GM23338 (cell line): ENCODE measurements around the gene KYNU. TPM values are rescaled to one million over a fixed set of nuclear protein-coding genes. Genes with fewer than 3 reads are reported as not detected.

Experiments used
- ATAC-seq: fragments of 200-7000 bp; cut with Tn5 transposase; 3 replicates; pipeline ENCODE4 v1.9.1; 2020
- DNase-seq: peaks from one replicate; pipeline ENCODE4 v3.0.0-alpha.2; 2015; ENCODE audit warnings: low spot score
- H2AFZ ChIP-seq: fragments of 200-600 bp; sonication (generic); 2 replicates; pipeline ENCODE4 v1.8.0; 2016; ENCODE audit warnings: antibody characterized with exemption, mild to moderate bottlenecking, moderate library complexity
- H3F3A ChIP-seq: fragments of 200-600 bp; sonication (generic); replicated peaks from 2 replicates; pipeline ENCODE4 v1.8.0; 2017; ENCODE audit warnings: antibody characterized with exemption, mixed run types, low read depth
- H3K27ac ChIP-seq: fragments of 200-600 bp; sonication (generic); 2 replicates; pipeline ENCODE4 v1.6.1; 2016; ENCODE audit warnings: low read depth
- H3K27me3 ChIP-seq: fragments of 200-600 bp; sonication (generic); 2 replicates; pipeline ENCODE4 v1.8.0; 2016; ENCODE audit warnings: mild to moderate bottlenecking, mixed run types, moderate library complexity; ENCODE audit not compliant: insufficient read depth
- H3K36me3 ChIP-seq: fragments of 200-600 bp; sonication (generic); 2 replicates; pipeline ENCODE4 v1.8.0; 2016; ENCODE audit warnings: mild to moderate bottlenecking; ENCODE audit not compliant: insufficient read depth
- H3K4me1 ChIP-seq: fragments of 200-600 bp; sonication (generic); 2 replicates; pipeline ENCODE4 v1.8.0; 2016; ENCODE audit warnings: mild to moderate bottlenecking, moderate library complexity; ENCODE audit not compliant: insufficient read depth
- H3K4me2 ChIP-seq: fragments of 200-600 bp; sonication (generic); 2 replicates; pipeline ENCODE4 v1.7.1; 2017; ENCODE audit warnings: mixed run types
- H3K4me3 ChIP-seq: fragments of 200-600 bp; sonication (generic); 2 replicates; pipeline ENCODE4 v1.6.1; 2016; ENCODE audit warnings: mixed run types
- H3K79me2 ChIP-seq: fragments of 200-600 bp; sonication (generic); replicated peaks from 2 replicates; pipeline ENCODE4 v1.8.0; 2017; ENCODE audit warnings: mild to moderate bottlenecking; ENCODE audit not compliant: insufficient read depth
- H3K9me2 ChIP-seq: fragments of 200-600 bp; sonication (generic); 2 replicates; pipeline ENCODE4 v1.8.0; 2017; ENCODE audit not compliant: insufficient read depth
- H4K20me1 ChIP-seq: fragments of 200-600 bp; sonication (generic); replicated peaks from 2 replicates; pipeline ENCODE4 v1.8.0; 2017; ENCODE audit warnings: mild to moderate bottlenecking; ENCODE audit not compliant: insufficient read depth
- H3K27ac Mint-ChIP-seq: 2 replicates; pipeline ENCODE4 v1.8.0; 2020; ENCODE audit warnings: inconsistent platforms, mild to moderate bottlenecking, moderate library complexity, mixed read lengths
- H3K27me3 Mint-ChIP-seq: 3 replicates; pipeline ENCODE4 v1.8.0; 2022; ENCODE audit warnings: low read depth, mild to moderate bottlenecking, moderate library complexity, mixed read lengths, inconsistent platforms; ENCODE audit not compliant: insufficient read depth, poor library complexity
- H3K36me3 Mint-ChIP-seq: 3 replicates; pipeline ENCODE4 v1.8.0; 2021; ENCODE audit warnings: low read depth, mild to moderate bottlenecking, inconsistent platforms, moderate library complexity, mixed read lengths
- H3K4me1 Mint-ChIP-seq: 3 replicates; pipeline ENCODE4 v1.8.0; 2020; ENCODE audit warnings: mild to moderate bottlenecking, inconsistent platforms, mixed read lengths
- H3K4me3 Mint-ChIP-seq: 3 replicates; pipeline ENCODE4 v1.8.0; 2021; ENCODE audit warnings: moderate library complexity, mild to moderate bottlenecking, inconsistent platforms, mixed read lengths
- H3K9me3 Mint-ChIP-seq: 3 replicates; pipeline ENCODE4 v1.8.0; 2020; ENCODE audit warnings: moderate library complexity, mild to moderate bottlenecking, inconsistent platforms, mixed read lengths
- CREB1 ChIP-seq: fragments of 250-450 bp; sonication (Bioruptor Pico); IDR thresholded peaks from 2 replicates; pipeline ENCODE4 v1.5.0; 2020; ENCODE audit warnings: low read depth, mild to moderate bottlenecking, moderate library complexity
- CTCF ChIP-seq, 2 experiments: fragments of 200-600 bp in 1 of 2; sonication (generic) in 1 of 2; conservative IDR thresholded peaks; 2 replicates each; pipeline versions ENCODE4 v1.5.1 to v1.6.1; 2016 to 2017; ENCODE audit warnings: antibody characterized with exemption in 2 of 2, low read depth in 2 of 2, mild to moderate bottlenecking in 2 of 2, moderate library complexity in 1 of 2
- ETS1 ChIP-seq: IDR thresholded peaks from 2 replicates; pipeline ENCODE4 v1.6.1; 2016; ENCODE audit warnings: antibody characterized with exemption
- EZH2phosphoT487 ChIP-seq: fragments of 200-600 bp; sonication (generic); IDR thresholded peaks from one replicate; pipeline ENCODE4 v1.8.1; 2018; ENCODE audit warnings: antibody characterized with exemption; ENCODE audit not compliant: unreplicated experiment
- JUNB ChIP-seq: IDR thresholded peaks from one replicate; pipeline ENCODE4 v1.6.1; 2016; ENCODE audit warnings: antibody characterized with exemption; ENCODE audit not compliant: unreplicated experiment
- POLR2AphosphoS5 ChIP-seq: IDR thresholded peaks from 2 replicates; pipeline ENCODE4 v1.6.1; 2016; ENCODE audit warnings: antibody characterized with exemption, low read depth
- REST ChIP-seq: IDR thresholded peaks from one replicate; pipeline ENCODE4 v1.6.1; 2018; ENCODE audit warnings: antibody characterized with exemption; ENCODE audit not compliant: unreplicated experiment
- STAT1 ChIP-seq: IDR thresholded peaks from one replicate; pipeline ENCODE4 v1.6.1; 2016; ENCODE audit warnings: antibody characterized with exemption; ENCODE audit not compliant: unreplicated experiment
- ZNF114 ChIP-seq: fragments of 250-450 bp; sonication (Bioruptor Pico); IDR thresholded peaks from 2 replicates; pipeline ENCODE4 v1.5.0; 2020; ENCODE audit warnings: mild to moderate bottlenecking, moderate library complexity
- ZNF331 ChIP-seq: fragments of 250-450 bp; sonication (Bioruptor Pico); IDR thresholded peaks from 2 replicates; pipeline ENCODE4 v1.5.0; 2020; ENCODE audit warnings: low read depth, mild to moderate bottlenecking, moderate library complexity
- ZNF462 ChIP-seq: fragments of 250-450 bp; sonication (Bioruptor Pico); IDR thresholded peaks from 2 replicates; pipeline ENCODE4 v1.5.0; 2020; ENCODE audit warnings: mild to moderate bottlenecking, moderate library complexity
- polyA plus RNA-seq: library from polyadenylated mRNA; unstranded; fragments of >200 nt; fragmentation: Nextera tagmentation; extraction: Ambion mirVana; gene quantifications from 2 replicates; pipeline ENCODE4 v1.2.1, GENCODE V29; 2016
- total RNA-seq: library from RNA; depleted of rRNA; stranded (reverse); fragments of >200 nt; shearing (Covaris generic); gene quantifications from 2 replicates; pipeline ENCODE4 v1.2.3, GENCODE V29; 2014

Gene KYNU
- total and polyA plus RNA-seq, 2 experiments from 2014 or later: 0.03 to 0.21 TPM

GRCh38 chr2:142848023-142848606 lies 29.3 kb upstream of the KYNU start:
- no peaks in the 10 kb centered on the region for H3K9me3 Mint-ChIP-seq
- no peak overlapping the region for H3K27ac ChIP-seq
- H4K20me1 ChIP-seq: no peaks in the 10 kb centered on the region
- H3K27me3 Mint-ChIP-seq: no peaks in the 10 kb centered on the region
- no peaks in the 10 kb centered on the region; the same call in 1 of the 2 replicates for H3K4me1 ChIP-seq
- no peaks in the 10 kb centered on the region for H3K36me3 Mint-ChIP-seq
- DNase-seq: no peak
- no peak overlapping the region for H3K27ac Mint-ChIP-seq
- H3F3A ChIP-seq: no peaks in the 10 kb centered on the region
- ATAC-seq: no peak
- H3K4me1 Mint-ChIP-seq: peaks cover 5% of the 10 kb centered on the region; the same call in 2 of the 3 replicates
- no peak overlapping the region for H3K4me3 Mint-ChIP-seq
- no peak overlapping the region for H3K4me3 ChIP-seq
- H2AFZ ChIP-seq: no peak overlapping the region
- no peaks in the 10 kb centered on the region for H3K27me3 ChIP-seq
- H3K36me3 ChIP-seq: no peaks in the 10 kb centered on the region
- TF ChIP-seq STAT1: no peak
- no peak for TF ChIP-seq ZNF114
- no peak for TF ChIP-seq REST
- TF ChIP-seq JUNB: no peak
- TF ChIP-seq CTCF (conservative IDR thresholded peaks at IDR 0.05; ENCODE audit: low read depth in 2 of 2): no peak
- no peak for TF ChIP-seq POLR2AphosphoS5
- no peak for TF ChIP-seq ZNF462 (CRISPR knock-in tag)
- no peak for TF ChIP-seq ETS1
- TF ChIP-seq CREB1 (CRISPR knock-in tag): no peak
- TF ChIP-seq EZH2phosphoT487: no peak
- no peak for TF ChIP-seq ZNF331 (CRISPR knock-in tag)
- H3K79me2 ChIP-seq: no peaks in the 10 kb centered on the region
- no peaks in the 10 kb centered on the region for H3K9me2 ChIP-seq
- H3K4me2 ChIP-seq: no peak overlapping the region
